ENCODE data around the gene VNN1.

GRCh38 chr6:132715881-132716637 lies 2.2 kb upstream of the VNN1 start:
- TF ChIP-seq TOX (CRISPR knock-in tag; IDR thresholded peaks at IDR 0.05; ENCODE audit: borderline replicate concordance) (no peak), PATZ1 (CRISPR knock-in tag; IDR thresholded peaks at IDR 0.05; ENCODE audit: borderline replicate concordance) (no peak), CREB5 (CRISPR knock-in tag; IDR thresholded peaks at IDR 0.05; ENCODE audit: low read depth) (no peak), ISL1 (CRISPR knock-in tag; IDR thresholded peaks at IDR 0.05) (no peak)

Measured in SK-N-SH treated with all-trans-retinoic acid at 6 μM for 48 hours (cell line).